SK-N-DZ (cell line): ENCODE results near the gene TET1.
A peak's percentile ranks its signal among the peaks of the same experiment; 100 is the strongest.
"Not testable (repeated sequence)": the region's sequence is repeated elsewhere in the genome, so short reads cannot be mapped to it uniquely, and the experiment has no call there.

Source experiments
- DNase-seq: peaks from one replicate; pipeline ENCODE4 v3.0.0-alpha.2; 2015; ENCODE audit warnings: low spot score
- small RNA-seq, 2 experiments: library from RNA; depleted of rRNA; stranded (forward); fragments of <200 nt; gene quantifications; one replicate each; pipeline ENCODE3, GENCODE V24; 2014

TET1 gene

GRCh38 chr10:68700197-68700596 is 140.1 kb downstream of the TET1 start:
- no peak for DNase-seq

- no peak for DNase-seq
Measured at GRCh38 chr10:68705548-68705947, 145.4 kb downstream of the TET1 start.

- DNase-seq, result not testable (repeated sequence)
Measured at GRCh38 chr10:68708987-68709386, 148.8 kb downstream of the TET1 start.

- DNase-seq, result not testable (repeated sequence)
Measured at GRCh38 chr10:68713065-68713464, 152.9 kb downstream of the TET1 start.

GRCh38 chr10:68717435-68717834 is 157.3 kb downstream of the TET1 start:
- DNase-seq, result no peak

GRCh38 chr10:68720793-68721672 is 160.9 kb downstream of the TET1 start, which contains the start of gene CCAR1:
TSS of gene CCAR1 (plus strand) at chr10:68721239. CDS start at chr10:68722505, 1,266 bp downstream.
- DNase-seq, result peak; percentile 100

GRCh38 chr10:68721673-68722335 is 161.7 kb downstream of the TET1 start:
- peak; percentile 43 for DNase-seq

GRCh38 chr10:68725016-68725415 is 164.9 kb downstream of the TET1 start:
- DNase-seq, result no peak

GRCh38 chr10:68727146-68727545 is 167.0 kb downstream of the TET1 start:
- DNase-seq, result no peak

GRCh38 chr10:68732651-68733050 is 172.5 kb downstream of the TET1 start:
- DNase-seq, result no peak

- DNase-seq, result no peak
Measured at GRCh38 chr10:68734349-68734748, 174.2 kb downstream of the TET1 start.

GRCh38 chr10:68735119-68735518 is 175.0 kb downstream of the TET1 start:
- DNase-seq, result no peak

GRCh38 chr10:68735739-68736138 is 175.6 kb downstream of the TET1 start:
- not testable (repeated sequence) for DNase-seq

- not testable (repeated sequence) for DNase-seq
Measured at GRCh38 chr10:68740676-68741075, 180.5 kb downstream of the TET1 start.

GRCh38 chr10:68742397-68742796 is 182.3 kb downstream of the TET1 start:
- no peak for DNase-seq

Small RNA genes within 50 kb of the gene (small RNA-seq; reads per million reads assigned to genes)
- 0 reads per million in 2 experiments for gene RF00019
